Muscle of back (tissue), 10 donors: ENCODE results near the gene MATN3. TPM values are rescaled to one million over a fixed set of nuclear protein-coding genes. Genes with fewer than 3 reads are reported as not detected.

Experiments used
- polyA plus RNA-seq, 10 donors: library from polyadenylated mRNA; unstranded; fragments of 120-200 nt; gene quantifications; one replicate each; pipeline ENCODE4 v1.2.1, GENCODE V29; 2013; ENCODE audit not compliant: insufficient read length in 10 of 10

The MATN3 gene
- polyA plus RNA-seq, 10 donors = 0.63 to 1.7 (median 1.2) TPM

Other genes with a start within 250 kb of the MATN3 start
- 10 to 100 TPM; 12.4 to 23.6 (median 17.2) TPM for gene TTC32, start 110.7 kb downstream of the MATN3 start, polyA plus RNA-seq
- 10 to 100 TPM in 2 of 10 donors, 1 to 10 TPM in 8; 5.8 to 11.5 (median 8.3) TPM for gene WDR35, start 22.6 kb downstream of the MATN3 start, polyA plus RNA-seq
- 100 to 1,000 TPM; 341 to 420 (median 373) TPM for gene LAPTM4A, start 39.0 kb upstream of the MATN3 start, polyA plus RNA-seq
- gene SDC1, start 212.5 kb upstream of the MATN3 start, polyA plus RNA-seq = 10 to 100 TPM in 3 of 10 donors, 1 to 10 TPM in 7; 2.2 to 49.1 (median 7.1) TPM